SU-DHL-6 (cell line): ENCODE results near the gene CPN1.

Experiments used
- CTCF ChIP-seq: fragments of 200-600 bp; sonication (generic); IDR thresholded peaks from one replicate; pipeline ENCODE4 v1.5.1; 2017; ENCODE audit warnings: antibody characterized with exemption, mild to moderate bottlenecking, low read length, moderate library complexity; ENCODE audit not compliant: insufficient read depth, poor library complexity, severe bottlenecking
- EZH2phosphoT487 ChIP-seq: fragments of 200-600 bp; sonication (generic), shearing (Covaris generic); conservative IDR thresholded peaks from 2 replicates; pipeline ENCODE4 v1.6.1; 2018; ENCODE audit warnings: mild to moderate bottlenecking, antibody characterized with exemption, low read length, moderate library complexity, mixed read lengths

DNA sequence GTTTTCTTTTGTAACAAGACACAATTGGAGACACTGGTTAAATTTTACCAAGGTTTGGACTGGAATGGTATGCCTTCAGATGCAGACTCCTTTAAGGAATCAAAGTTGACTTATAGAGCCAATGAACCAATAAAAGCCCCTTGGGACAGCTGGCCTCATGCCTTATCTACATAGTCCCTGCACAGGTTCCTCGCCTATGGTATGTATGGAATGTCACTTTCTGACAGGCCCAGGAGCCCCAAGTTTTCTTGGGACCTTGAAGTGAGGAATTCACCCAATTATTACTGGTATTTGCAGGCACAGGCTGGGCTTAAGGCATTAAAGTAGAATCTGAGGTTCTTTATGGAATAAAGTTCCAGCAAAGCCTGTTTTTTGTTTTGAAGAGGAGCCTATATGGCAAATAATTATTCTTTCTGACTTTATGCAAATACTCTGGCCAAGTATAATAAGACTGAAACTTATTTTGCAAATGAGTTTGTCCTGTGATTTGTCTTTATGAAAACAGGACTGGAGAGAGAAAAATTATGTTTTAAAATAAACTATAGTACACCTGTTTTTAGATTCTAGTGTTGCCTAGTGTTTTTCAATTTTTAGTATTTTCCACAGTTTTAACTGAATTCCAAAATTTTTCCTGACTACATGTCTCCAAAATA, 47.8 kb downstream of the CPN1 start:
- TF ChIP-seq CTCF, result no peak
- TF ChIP-seq EZH2phosphoT487, result no peak
